Fibroblast of skin of left biceps (primary cell): Measurements from ENCODE around the gene C1QTNF5.

Source experiments
- DNase-seq, 2 experiments: peaks; one replicate each; pipeline ENCODE4 v3.0.0-alpha.2; 2013; ENCODE audit warnings: low read depth in 2 of 2

C1QTNF5 gene

DNA sequence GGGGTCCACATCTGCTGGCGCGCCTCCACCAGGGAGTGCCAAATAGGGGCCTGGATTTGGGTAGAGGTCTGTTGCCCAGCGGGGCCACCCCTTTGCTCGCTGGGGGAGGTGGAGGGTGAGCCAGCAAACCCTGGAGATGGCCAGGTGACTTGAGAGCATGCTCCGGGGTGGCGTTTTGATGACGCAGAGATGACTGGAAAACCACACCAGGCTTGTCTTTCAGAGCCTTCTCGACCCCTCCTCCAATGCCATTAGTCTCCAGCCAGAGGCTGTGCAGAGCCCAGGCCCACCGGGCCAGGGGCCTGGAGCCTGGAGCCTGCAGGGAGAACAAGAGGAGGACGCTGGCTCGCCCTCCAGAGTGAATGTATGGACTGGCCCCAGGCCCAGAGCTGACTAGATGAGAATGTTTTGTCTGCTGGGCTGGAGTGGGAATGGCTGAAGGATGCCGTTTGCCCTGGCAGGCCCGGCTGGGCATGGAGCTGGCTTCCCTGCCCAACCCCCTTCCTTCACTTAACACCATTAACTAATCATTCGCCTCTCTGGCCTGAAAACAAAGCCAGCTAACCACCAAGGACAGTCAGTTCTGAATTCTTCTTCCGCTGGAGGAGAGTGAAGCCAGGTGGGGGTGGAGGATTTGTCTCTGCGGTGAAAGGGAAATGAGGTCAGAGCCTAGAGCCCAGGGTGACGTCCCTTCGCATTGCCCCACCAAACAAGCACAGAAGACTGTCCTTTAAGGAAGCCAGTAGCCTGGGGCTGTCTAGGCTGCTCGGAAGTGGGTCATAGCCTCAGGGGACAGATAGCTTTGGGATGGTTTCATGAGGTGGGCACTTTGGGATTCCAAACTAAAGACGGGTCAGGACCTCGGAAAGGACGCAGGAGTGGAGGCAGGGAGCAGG, 22.2 kb downstream of the C1QTNF5 start:
- DNase-seq: no peak

- DNase-seq: no peak
Measured at GRCh38 chr11:119317592-119318239, 23.0 kb downstream of the C1QTNF5 start.

DNA sequence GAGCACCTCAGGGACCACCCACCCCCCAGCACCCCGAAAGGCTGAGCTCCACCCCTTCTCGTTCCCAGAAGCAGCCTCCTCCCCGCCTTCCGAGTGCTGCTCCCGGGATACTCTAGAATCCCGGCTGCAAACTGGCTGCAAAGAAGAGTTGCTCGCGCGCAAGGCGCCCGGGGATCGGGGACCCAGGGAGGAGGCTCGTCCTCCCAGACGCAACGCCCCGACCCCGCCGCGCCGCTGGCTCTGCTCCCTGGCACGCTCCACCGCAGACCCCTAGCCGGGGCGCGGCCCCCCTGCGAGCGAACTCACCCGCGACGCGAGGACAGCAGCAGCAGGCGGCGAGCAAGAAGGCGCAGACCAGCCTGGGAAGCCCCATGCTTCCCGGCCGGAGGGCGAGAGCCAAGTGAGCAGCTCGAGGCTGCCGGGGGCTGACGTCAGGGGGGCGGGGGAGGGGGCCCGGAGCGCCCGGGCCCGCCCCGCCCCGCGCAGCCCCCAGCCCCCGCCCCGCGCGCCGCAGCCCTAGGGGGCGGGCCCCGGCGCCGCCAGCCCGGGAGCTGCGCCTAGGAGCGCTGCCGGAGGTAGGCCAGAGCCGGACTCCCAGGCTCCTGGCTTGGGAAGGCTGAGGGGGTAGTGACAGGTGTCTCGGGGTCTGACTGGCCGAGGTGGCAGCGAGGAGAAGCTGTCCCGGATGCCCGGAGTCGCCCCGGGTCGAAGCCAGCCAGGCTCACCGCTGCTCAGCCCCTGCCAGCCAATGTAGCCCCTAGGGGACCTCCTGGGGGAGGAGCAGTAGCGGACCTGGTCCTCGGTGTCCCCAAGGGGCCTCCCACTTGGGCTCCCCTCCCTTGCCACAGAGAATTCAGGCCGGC, 23.7 kb downstream of the C1QTNF5 start, which contains the start of gene MCAM:
TSS of gene MCAM (minus strand) at position 402 of the 863 bp plus-strand sequence. CDS start at position 373, 29 bp downstream.
- DNase-seq: no peak

DNA sequence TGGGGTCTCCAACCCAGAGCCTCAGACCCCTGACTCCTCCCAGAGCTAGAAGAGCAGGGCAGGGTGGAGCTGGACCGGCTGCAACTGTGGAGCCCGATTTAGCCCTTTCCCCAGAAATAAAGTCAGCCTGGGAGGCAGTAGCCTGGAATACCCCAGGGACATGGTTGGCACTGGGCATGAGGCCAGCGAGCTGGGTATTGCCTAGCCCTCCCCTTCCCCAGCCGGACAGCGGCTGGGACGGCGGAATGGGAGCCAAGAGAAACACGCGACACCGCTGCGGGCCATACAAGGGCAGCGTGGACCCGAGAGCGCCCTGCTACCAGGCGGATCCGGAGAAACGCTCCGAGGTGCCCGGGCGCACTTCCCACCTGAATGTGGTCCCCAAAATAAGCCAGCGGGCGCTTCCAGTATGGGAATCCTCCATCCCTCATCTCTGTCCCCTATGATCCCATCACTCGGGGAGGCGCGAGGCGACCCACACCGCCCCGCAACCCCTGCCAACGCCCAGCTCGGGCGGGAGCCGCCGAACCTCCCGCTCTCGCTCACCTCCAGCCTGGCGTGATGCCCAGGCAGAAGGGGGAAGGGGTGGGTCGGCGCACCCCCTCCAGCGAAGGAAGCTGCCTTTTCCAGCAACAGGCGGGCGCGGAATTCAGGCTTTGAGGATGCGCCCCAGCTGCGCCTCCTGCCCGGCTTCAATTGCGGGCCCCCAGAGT, 24.5 kb downstream of the C1QTNF5 start:
- no peak for DNase-seq

DNA sequence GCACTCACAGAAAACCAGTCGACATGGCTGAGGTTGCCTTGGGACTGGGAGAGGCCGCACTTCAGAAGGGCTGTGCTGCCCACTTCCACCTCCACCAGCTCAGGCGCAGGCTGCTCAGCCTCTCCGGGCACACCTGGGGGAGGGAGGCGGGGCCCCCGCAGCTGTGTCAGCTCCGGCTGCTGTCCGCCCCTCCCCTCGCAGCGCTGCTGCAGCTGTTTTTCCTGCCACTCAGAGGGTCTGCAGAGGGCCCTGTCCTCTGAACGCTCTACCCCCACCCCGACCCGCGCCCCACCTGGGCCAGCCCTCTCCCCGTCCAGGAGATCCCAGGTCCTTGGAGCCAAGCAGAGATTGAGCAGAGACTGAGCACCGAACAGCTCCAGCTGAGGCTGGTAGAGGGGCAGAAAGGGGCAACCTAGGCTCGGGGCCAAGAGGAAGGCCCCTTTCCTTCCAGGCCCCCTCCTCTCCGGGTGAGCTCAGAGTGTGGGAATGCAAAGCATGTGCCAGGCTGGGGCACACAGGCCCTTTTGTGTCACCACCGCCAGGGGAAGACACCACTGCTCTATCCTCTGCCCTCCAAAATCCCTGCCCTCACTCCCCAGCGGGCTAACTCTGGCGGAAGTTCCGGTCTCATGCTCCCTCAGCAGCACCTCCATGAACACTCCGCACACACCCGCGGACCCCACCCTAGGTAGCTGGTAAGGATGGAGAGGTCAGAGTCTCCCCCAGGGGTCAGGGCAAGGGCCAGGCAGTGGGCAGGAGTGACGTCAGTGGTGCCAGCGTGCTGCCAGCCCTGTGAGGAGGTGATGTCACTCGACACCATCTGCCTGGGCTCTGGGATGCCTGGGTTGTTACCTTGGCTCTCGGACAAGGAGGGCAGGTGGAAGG, 25.3 kb downstream of the C1QTNF5 start:
- DNase-seq: no peak

GRCh38 chr11:119314726-119315125, 26.0 kb downstream of the C1QTNF5 start:
- no peak for DNase-seq

DNA sequence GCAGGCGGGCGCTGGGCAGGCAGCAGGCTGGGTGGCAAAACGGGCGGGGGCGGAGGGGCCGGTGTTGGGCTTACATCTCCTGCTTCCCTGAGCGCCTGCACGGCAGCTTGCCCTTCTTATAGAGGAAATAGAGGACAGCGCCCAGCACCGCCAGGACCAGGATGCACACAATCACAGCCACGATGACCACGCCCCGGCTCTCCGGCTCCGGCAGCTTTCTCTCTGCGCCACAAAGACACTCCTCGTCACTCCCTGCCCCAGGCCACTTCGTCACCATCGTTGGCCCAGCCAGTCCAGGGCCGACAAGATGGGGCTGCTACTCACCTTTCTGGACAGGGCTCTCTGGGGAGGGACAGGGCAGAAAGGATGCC, 30.0 kb downstream of the C1QTNF5 start:
- DNase-seq: no peak

- no peak for DNase-seq
Measured at GRCh38 chr11:119309953-119310681, 30.6 kb downstream of the C1QTNF5 start.

GRCh38 chr11:119309411-119309810, 31.3 kb downstream of the C1QTNF5 start:
- no peak for DNase-seq

- no peak for DNase-seq
Measured at GRCh38 chr11:119307974-119308373, 32.7 kb downstream of the C1QTNF5 start.

GRCh38 chr11:119307219-119307618, 33.5 kb downstream of the C1QTNF5 start:
- DNase-seq: no peak

GRCh38 chr11:119306373-119306890, 34.3 kb downstream of the C1QTNF5 start:
- no peak for DNase-seq

GRCh38 chr11:119305556-119306372, 34.9 kb downstream of the C1QTNF5 start:
- no peak for DNase-seq

- DNase-seq: no peak
Measured at GRCh38 chr11:119303227-119303718, 37.4 kb downstream of the C1QTNF5 start.

DNA sequence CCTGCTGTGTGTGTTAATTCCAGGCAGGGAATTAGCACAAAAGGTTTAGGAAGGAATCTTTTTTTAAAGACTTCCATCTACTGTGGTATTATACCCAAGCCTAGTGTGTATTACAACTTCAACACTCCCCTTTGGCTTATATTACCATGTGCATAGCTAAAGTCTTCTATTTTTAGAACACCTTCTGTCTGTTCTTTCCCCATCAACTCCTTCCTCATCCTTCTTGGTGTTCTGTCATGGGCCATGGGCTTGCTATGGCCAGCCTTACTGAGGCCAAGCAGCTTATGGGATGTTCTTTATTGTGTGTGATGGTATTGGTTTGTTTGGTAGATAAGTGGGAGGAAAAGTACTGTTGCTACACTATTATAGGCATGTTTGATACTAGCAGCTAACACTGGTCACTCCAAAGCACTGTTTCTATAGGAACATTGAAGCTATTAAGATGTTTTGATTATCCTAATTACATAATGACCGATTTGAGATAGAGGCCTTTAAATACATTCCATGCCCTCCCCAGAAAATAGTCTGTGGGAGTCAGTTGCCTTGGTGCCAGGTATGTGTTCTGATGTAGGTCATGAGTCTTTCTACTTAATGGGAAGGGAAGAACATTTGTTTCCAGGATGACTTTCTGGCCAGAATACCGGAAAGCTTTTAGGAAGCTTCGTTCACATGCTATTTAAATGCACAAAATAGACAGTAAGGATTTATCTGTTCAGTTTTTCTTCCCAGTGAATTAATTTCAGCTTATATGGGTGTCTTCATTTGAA, 40.3 kb downstream of the C1QTNF5 start:
- DNase-seq: no peak

GRCh38 chr11:119299416-119299815, 41.3 kb downstream of the C1QTNF5 start:
- no peak for DNase-seq

- DNase-seq: no peak
Measured at GRCh38 chr11:119298726-119299125, 42.0 kb downstream of the C1QTNF5 start.

GRCh38 chr11:119297938-119298337, 42.7 kb downstream of the C1QTNF5 start:
- DNase-seq: no peak
